ENCODE data around the gene RNU1-3. TPM values are rescaled to one million over a fixed set of nuclear protein-coding genes. Genes with fewer than 3 reads are reported as not detected.
"Not testable (repeated sequence)": the region's sequence is repeated elsewhere in the genome, so short reads cannot be mapped to it uniquely, and the experiment has no call there.

RNU1-3 gene
- total RNA-seq, 1 experiment from 2014 or later: 1,290 TPM

GRCh38 chr1:16644482-16645270 is 22.1 kb downstream of the RNU1-3 start:
- peak overlapping the region; percentile 94 for H3K27ac ChIP-seq (ENCODE audit: low read length)
- in situ Hi-C loops (cut with HindIII; ENCODE audit: low pct_unique_long_range_greater_than_20kb, low sequenced_read_pairs); H3K27me3 ChIP-seq (ENCODE audit: control insufficient read depth, insufficient read depth, low read length); H3K36me3 ChIP-seq (ENCODE audit: control insufficient read depth, insufficient read depth, low read length); H3K9me3 ChIP-seq (ENCODE audit: control insufficient read depth, insufficient read depth, low read depth, low read length); intact Hi-C loops (cut with micrococcal nuclease; ENCODE audit: unreplicated experiment); POLR2A ChIA-PET; BruUV-seq (replicated peaks): not testable (repeated sequence)
- peaks cover 19% of the 10 kb centered on the region for H3K4me1 ChIP-seq (ENCODE audit: control insufficient read depth, insufficient read depth, low read length)
- peak; percentile 91 for ATAC-seq
- peak overlapping the region; percentile 75 to 84 for H3K4me3 ChIP-seq (ENCODE audit: low read depth in 2 of 2, low read length in 2 of 2)
- DNase-seq (ENCODE audit: low read depth, low spot score): peak; percentile 90
- 0 out of 2 replicates have a peak, but pooled peaks have one; percentile 61 for TF ChIP-seq TCF7L2 (IDR thresholded peaks at IDR 0.05; ENCODE audit: low read depth, low read length)
- peak; percentile 99 for TF ChIP-seq SIN3A (IDR thresholded peaks at IDR 0.05; ENCODE audit: borderline replicate concordance, insufficient read depth, low read depth, low read length)
- TF ChIP-seq POLR2AphosphoS5 (IDR thresholded peaks at IDR 0.05; ENCODE audit: low read depth, low read length): peak; percentile 98
- TF ChIP-seq, protein P1, sequence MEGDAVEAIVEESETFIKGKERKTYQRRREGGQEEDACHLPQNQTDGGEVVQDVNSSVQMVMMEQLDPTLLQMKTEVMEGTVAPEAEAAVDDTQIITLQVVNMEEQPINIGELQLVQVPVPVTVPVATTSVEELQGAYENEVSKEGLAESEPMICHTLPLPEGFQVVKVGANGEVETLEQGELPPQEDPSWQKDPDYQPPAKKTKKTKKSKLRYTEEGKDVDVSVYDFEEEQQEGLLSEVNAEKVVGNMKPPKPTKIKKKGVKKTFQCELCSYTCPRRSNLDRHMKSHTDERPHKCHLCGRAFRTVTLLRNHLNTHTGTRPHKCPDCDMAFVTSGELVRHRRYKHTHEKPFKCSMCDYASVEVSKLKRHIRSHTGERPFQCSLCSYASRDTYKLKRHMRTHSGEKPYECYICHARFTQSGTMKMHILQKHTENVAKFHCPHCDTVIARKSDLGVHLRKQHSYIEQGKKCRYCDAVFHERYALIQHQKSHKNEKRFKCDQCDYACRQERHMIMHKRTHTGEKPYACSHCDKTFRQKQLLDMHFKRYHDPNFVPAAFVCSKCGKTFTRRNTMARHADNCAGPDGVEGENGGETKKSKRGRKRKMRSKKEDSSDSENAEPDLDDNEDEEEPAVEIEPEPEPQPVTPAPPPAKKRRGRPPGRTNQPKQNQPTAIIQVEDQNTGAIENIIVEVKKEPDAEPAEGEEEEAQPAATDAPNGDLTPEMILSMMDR (IDR thresholded peaks at IDR 0.05): peak; percentile 40; the same call in 1 of the 2 replicates
- TF ChIP-seq REST (IDR thresholded peaks at IDR 0.05; ENCODE audit: insufficient read depth in 1 of 2, low read depth in 2 of 2, low read length in 1 of 2): peak in 1 of 2 experiments; percentile 80; a peak in 2 of 4 replicates
- CTCF ChIA-PET: interaction anchor here (0.6 kb wide), 1 partner anchor 20 kb away, joined by 3 read pairs; no protein-coding TSS in a partner anchor

- in situ Hi-C loops (cut with HindIII; ENCODE audit: low pct_unique_long_range_greater_than_20kb, low sequenced_read_pairs) (no loop called here), intact Hi-C loops (cut with micrococcal nuclease; ENCODE audit: unreplicated experiment) (no loop called here)
- Histone ChIP-seq H3K27me3 (ENCODE audit: control insufficient read depth, insufficient read depth, low read length) (no peaks in the 10 kb centered on the region), H3K4me1 (ENCODE audit: control insufficient read depth, insufficient read depth, low read length) (peaks cover 19% of the 10 kb centered on the region), H3K4me3 (ENCODE audit: low read depth in 2 of 2, low read length in 2 of 2) (peak overlapping the region; percentile 75 to 84), H3K36me3 (ENCODE audit: control insufficient read depth, insufficient read depth, low read length) (peaks cover 10% of the 10 kb centered on the region; the same call in 1 of the 2 replicates), H3K27ac (ENCODE audit: low read length) (peak overlapping the region; percentile 94), H3K9me3 (ENCODE audit: control insufficient read depth, insufficient read depth, low read depth, low read length) (no peaks in the 10 kb centered on the region)
- TF ChIP-seq SIN3A (IDR thresholded peaks at IDR 0.05; ENCODE audit: borderline replicate concordance, insufficient read depth, low read depth, low read length) (no peak), POLR2AphosphoS5 (IDR thresholded peaks at IDR 0.05; ENCODE audit: low read depth, low read length) (no peak), REST (IDR thresholded peaks at IDR 0.05; ENCODE audit: insufficient read depth in 1 of 2, low read depth in 2 of 2, low read length in 1 of 2) (no peak), TCF7L2 (IDR thresholded peaks at IDR 0.05; ENCODE audit: low read depth, low read length) (no peak)
- TF ChIP-seq, protein P1 (IDR thresholded peaks at IDR 0.05): no peak
- TSS peak; percentile 83 for BruUV-seq (replicated peaks)
- no peak; the same call in 1 of the 2 replicates for ATAC-seq
- DNase-seq (ENCODE audit: low read depth, low spot score): no peak
- CTCF ChIA-PET: interaction anchor here (0.6 kb wide), 1 partner anchor 19 kb away, joined by 3 read pairs; no protein-coding TSS in a partner anchor
- POLR2A ChIA-PET: no interaction called here
These were observed 22.6 kb downstream of the RNU1-3 start for GRCh38 chr1:16644193-16644481.

- not testable (repeated sequence) for BruUV-seq (replicated peaks)
These were observed 23.1 kb downstream of the RNU1-3 start for GRCh38 chr1:16643476-16644192.

More at GRCh38 chr1:16643476-16644192, 23.1 kb downstream of the RNU1-3 start:
- H3K27me3 ChIP-seq (ENCODE audit: control insufficient read depth, insufficient read depth, low read length); in situ Hi-C loops (cut with HindIII; ENCODE audit: low pct_unique_long_range_greater_than_20kb, low sequenced_read_pairs); H3K36me3 ChIP-seq (ENCODE audit: control insufficient read depth, insufficient read depth, low read length); H3K9me3 ChIP-seq (ENCODE audit: control insufficient read depth, insufficient read depth, low read depth, low read length); DNase-seq (ENCODE audit: low read depth, low spot score); POLR2A ChIA-PET; intact Hi-C loops (cut with micrococcal nuclease; ENCODE audit: unreplicated experiment): not testable (repeated sequence)
- H3K4me3 ChIP-seq (ENCODE audit: low read depth in 2 of 2, low read length in 2 of 2): peak overlapping the region; percentile 75 to 84
- H3K4me1 ChIP-seq (ENCODE audit: control insufficient read depth, insufficient read depth, low read length): peaks cover 19% of the 10 kb centered on the region
- CTCF ChIA-PET: interaction anchor here (0.6 kb wide), 1 partner anchor 19 kb away, joined by 3 read pairs; no protein-coding TSS in a partner anchor
- H3K27ac ChIP-seq (ENCODE audit: low read length): peak overlapping the region; percentile 94
- peak; percentile 5; the same call in 1 of the 2 replicates for ATAC-seq
